ENCODE measurements around the gene GNB1. TPM values are rescaled to one million over a fixed set of nuclear protein-coding genes. Genes with fewer than 3 reads are reported as not detected.

GNB1 gene
- total RNA-seq, 2 experiments from 2014 or later, result 396 to 403 TPM

- no peaks in the 10 kb centered on the region for H3K27me3 Mint-ChIP-seq
- intact Hi-C loops (cut with micrococcal nuclease), result no loop called here
- H3K4me3 Mint-ChIP-seq, result no peak overlapping the region
- no peak for DNase-seq
- ChIA-PET CTCF (no interaction called here), POLR2A (no interaction called here)
- H3K36me3 Mint-ChIP-seq, result no peaks in the 10 kb centered on the region
- no peaks in the 10 kb centered on the region for H3K9me3 Mint-ChIP-seq
- no peaks in the 10 kb centered on the region for H3K4me1 Mint-ChIP-seq (ENCODE audit: low read depth)
- no peak overlapping the region for H3K27ac Mint-ChIP-seq
These were observed 37.6 kb upstream of the GNB1 start for GRCh38 chr1:1928231-1929101.

DNA sequence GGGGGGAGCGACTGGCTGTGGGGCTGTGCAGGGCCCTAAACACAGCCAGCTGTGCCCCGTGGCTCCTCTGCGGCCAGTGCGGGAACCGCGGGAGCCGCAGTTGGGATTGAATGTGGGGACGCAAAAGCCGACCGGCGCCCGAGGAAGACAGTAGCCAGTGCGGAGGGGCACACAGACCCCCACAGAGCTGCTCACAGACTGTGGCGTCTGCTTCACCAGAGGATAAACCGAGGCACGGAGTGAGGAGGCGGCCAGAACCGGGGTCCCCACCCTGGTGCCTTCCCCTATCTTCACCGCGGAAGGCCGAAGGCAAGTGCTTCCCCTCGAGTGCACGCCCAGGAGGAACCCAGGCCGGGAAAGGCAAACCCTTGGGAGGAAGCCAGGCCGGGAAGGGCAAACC is 36.9 kb upstream of the GNB1 start:
- POLR2A ChIA-PET, result no interaction called here
- H3K27me3 Mint-ChIP-seq, result no peaks in the 10 kb centered on the region
- intact Hi-C loops (cut with micrococcal nuclease), result no loop called here
- no peaks in the 10 kb centered on the region for H3K36me3 Mint-ChIP-seq
- H3K4me1 Mint-ChIP-seq (ENCODE audit: low read depth), result no peaks in the 10 kb centered on the region
- CTCF ChIA-PET, result no interaction called here
- H3K9me3 Mint-ChIP-seq, result no peaks in the 10 kb centered on the region
- no peak for DNase-seq
- H3K27ac Mint-ChIP-seq, result no peak overlapping the region
- no peak overlapping the region for H3K4me3 Mint-ChIP-seq

DNA sequence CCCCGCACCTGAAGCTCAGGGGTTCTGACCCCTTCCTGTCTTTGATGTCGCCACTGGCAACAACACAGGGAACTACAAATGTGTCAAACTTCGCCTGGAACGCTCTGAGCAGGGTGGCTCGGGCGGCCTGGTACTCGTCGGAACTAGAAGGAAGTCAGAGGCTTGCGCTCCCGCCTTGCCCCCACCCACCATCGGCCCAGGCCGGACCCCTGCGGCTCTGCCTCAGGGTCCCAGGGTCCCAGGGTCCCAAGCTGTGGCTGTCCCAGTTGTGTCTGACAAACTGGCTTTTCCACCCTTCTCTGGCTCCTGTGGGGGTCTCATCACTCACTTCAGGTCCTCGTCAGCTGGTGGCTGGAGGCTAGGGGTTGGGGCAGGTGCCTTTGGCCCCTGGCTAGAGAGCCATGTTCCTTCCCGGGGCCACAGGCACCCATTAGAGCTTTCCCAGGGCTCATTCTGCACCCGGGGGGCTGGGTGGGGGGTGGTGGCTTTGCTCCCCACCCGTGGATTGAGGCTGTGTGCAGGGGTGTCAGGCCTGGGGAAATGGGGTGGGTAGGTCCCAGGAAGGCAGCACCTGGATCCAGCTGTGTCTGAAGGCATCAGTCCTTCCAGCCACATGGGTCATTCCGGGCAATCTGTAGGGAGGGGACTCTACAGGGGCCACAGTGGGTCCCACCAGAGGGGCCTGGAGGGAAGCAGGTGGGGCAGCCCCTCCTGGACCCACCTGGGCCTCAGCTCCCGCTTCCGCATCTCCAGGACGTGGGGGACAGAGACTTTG is 36.2 kb upstream of the GNB1 start:
- H3K4me1 Mint-ChIP-seq (ENCODE audit: low read depth), result no peaks in the 10 kb centered on the region
- no peaks in the 10 kb centered on the region for H3K36me3 Mint-ChIP-seq
- POLR2A ChIA-PET, result no interaction called here
- H3K27me3 Mint-ChIP-seq, result no peaks in the 10 kb centered on the region
- H3K27ac Mint-ChIP-seq, result no peak overlapping the region
- no peaks in the 10 kb centered on the region for H3K9me3 Mint-ChIP-seq
- CTCF ChIA-PET, result no interaction called here
- intact Hi-C loops (cut with micrococcal nuclease), result no loop called here
- H3K4me3 Mint-ChIP-seq, result no peak overlapping the region
- no peak for DNase-seq

DNA sequence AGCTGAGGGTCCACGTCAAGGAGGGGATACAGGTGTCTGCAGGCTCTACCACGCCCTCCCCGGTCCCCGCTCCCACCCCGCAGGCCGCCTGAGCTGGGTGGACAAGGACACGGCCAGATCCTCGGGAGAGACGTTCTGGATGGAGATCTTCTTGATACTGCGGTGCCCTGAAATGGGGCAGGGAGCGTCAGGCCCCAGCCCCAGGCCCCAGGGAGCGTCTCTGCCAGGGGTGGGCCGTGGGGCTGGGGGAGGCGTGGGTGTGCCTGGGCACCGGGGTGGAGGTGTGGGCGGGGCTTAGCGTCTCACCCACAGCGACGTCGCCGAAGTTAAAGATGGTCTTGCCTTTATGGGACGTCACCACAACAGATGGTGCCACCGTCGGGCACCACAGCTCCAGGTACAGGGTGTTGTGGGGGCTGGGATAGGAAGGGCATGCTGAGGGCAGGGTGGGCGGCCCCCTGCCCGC is 35.5 kb upstream of the GNB1 start:
- DNase-seq, result no peak
- CTCF ChIA-PET, result no interaction called here
- POLR2A ChIA-PET, result no interaction called here
- Mint-ChIP-seq H3K4me3 (no peak overlapping the region), H3K27ac (no peak overlapping the region), H3K9me3 (no peaks in the 10 kb centered on the region), H3K27me3 (no peaks in the 10 kb centered on the region), H3K4me1 (ENCODE audit: low read depth) (no peaks in the 10 kb centered on the region), H3K36me3 (no peaks in the 10 kb centered on the region)
- intact Hi-C loops (cut with micrococcal nuclease), result no loop called here

DNA sequence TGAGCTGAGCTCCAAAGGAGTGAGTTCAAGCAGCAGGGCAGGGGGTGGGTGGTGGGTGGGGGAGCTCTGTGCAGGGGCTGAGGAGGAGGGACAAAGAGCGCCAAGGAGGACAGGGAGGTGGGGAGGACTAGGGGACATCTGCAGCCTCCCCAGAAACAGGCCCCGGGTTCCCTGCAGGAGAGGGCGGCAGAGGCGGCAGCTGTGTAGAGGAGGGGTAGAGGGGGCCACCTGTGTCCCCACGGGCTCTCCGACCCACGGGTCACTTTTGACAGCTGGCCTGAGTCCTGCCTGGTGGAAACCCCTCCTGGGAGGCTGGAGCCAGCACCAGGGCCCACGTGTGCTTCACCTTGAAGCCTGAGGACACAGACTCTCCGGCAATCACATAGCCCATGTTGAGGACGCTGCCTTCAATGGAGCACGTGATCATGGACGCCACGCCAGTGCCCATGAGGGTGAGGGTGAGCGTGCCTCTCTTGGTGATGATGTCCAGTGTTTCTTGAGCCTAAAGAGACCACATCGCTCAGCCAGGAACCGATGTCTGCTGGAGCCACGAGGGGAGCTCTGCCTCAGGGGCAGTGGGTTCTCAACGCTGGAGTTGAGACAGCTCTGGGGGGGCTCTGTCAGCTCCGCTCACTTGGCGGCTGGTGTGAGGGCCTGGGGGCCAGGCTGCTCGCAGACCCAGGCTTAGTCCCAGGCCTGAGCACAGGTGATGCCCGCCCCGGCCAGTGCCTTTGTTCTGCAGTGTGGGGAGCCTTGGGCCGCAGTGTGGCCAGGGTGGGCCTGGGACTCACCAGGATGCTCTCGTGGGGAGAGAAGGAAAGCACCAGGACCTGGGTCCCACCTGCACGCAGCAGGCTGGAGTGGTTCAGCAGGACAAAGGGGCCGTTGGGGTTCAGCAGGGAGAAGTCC is 34.8 kb upstream of the GNB1 start:
- Mint-ChIP-seq H3K9me3 (no peaks in the 10 kb centered on the region), H3K27me3 (no peaks in the 10 kb centered on the region), H3K27ac (no peak overlapping the region), H3K36me3 (no peaks in the 10 kb centered on the region), H3K4me3 (no peak overlapping the region), H3K4me1 (ENCODE audit: low read depth) (no peaks in the 10 kb centered on the region)
- ChIA-PET CTCF (no interaction called here), POLR2A (no interaction called here)
- intact Hi-C loops (cut with micrococcal nuclease), result no loop called here
- DNase-seq, result no peak

GRCh38 chr1:1924849-1925248 is 34.0 kb upstream of the GNB1 start:
- H3K27ac Mint-ChIP-seq, result no peak overlapping the region
- no peaks in the 10 kb centered on the region for H3K4me1 Mint-ChIP-seq (ENCODE audit: low read depth)
- no peak overlapping the region for H3K4me3 Mint-ChIP-seq
- intact Hi-C loops (cut with micrococcal nuclease), result no loop called here
- H3K9me3 Mint-ChIP-seq, result no peaks in the 10 kb centered on the region
- no peaks in the 10 kb centered on the region for H3K36me3 Mint-ChIP-seq
- no peak for DNase-seq
- ChIA-PET POLR2A (no interaction called here), CTCF (no interaction called here)
- H3K27me3 Mint-ChIP-seq, result no peaks in the 10 kb centered on the region

DNA sequence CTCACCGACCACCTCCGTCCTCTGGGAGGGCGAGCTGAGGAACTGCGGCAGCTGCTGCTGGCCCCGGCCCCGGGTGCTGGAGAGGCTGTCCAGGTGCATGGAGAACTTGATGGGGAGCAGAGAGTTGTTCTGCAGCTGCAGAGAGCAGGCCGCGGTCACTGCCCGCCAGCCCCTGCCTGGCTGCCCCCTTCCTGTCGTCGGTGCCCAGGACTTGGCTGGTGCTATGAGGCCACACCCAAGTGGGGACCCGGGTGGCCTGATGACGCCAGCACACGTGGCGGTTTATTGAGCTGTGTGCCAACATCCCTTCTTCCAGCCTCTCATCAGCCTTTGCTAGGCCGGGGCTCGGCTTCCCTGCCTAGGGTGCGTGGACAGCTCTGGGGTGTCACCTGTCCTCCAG is 33.5 kb upstream of the GNB1 start:
- Mint-ChIP-seq H3K4me1 (ENCODE audit: low read depth) (peaks cover 1% of the 10 kb centered on the region), H3K27me3 (no peaks in the 10 kb centered on the region), H3K4me3 (no peak overlapping the region), H3K9me3 (no peaks in the 10 kb centered on the region), H3K27ac (no peak overlapping the region), H3K36me3 (no peaks in the 10 kb centered on the region)
- CTCF ChIA-PET, result no interaction called here
- no peak for DNase-seq
- POLR2A ChIA-PET, result no interaction called here
- intact Hi-C loops (cut with micrococcal nuclease), result no loop called here

- no peaks in the 10 kb centered on the region for H3K27me3 Mint-ChIP-seq
- H3K4me1 Mint-ChIP-seq (ENCODE audit: low read depth), result peaks cover 2% of the 10 kb centered on the region
- H3K36me3 Mint-ChIP-seq, result no peaks in the 10 kb centered on the region
- H3K4me3 Mint-ChIP-seq, result no peak overlapping the region
- POLR2A ChIA-PET, result no interaction called here
- H3K9me3 Mint-ChIP-seq, result no peaks in the 10 kb centered on the region
- CTCF ChIA-PET, result interaction anchor here (0.9 kb wide), 1 partner anchor 122 kb away, joined by 5 read pairs; no protein-coding TSS in a partner anchor
- H3K27ac Mint-ChIP-seq, result no peak overlapping the region
- DNase-seq, result no peak
- intact Hi-C loops (cut with micrococcal nuclease), result no loop called here
These were observed 32.3 kb upstream of the GNB1 start for GRCh38 chr1:1922956-1923833.

- intact Hi-C loops (cut with micrococcal nuclease), result no loop called here
- ChIA-PET POLR2A (no interaction called here), CTCF (interaction anchor here (0.9 kb wide), 1 partner anchor 122 kb away, joined by 5 read pairs; no protein-coding TSS in a partner anchor)
- Mint-ChIP-seq H3K4me3 (no peak overlapping the region), H3K9me3 (no peaks in the 10 kb centered on the region), H3K27me3 (no peaks in the 10 kb centered on the region), H3K27ac (no peak overlapping the region), H3K36me3 (no peaks in the 10 kb centered on the region), H3K4me1 (ENCODE audit: low read depth) (peaks cover 2% of the 10 kb centered on the region)
- DNase-seq, result no peak
These were observed 31.7 kb upstream of the GNB1 start for GRCh38 chr1:1922702-1922955.

DNA sequence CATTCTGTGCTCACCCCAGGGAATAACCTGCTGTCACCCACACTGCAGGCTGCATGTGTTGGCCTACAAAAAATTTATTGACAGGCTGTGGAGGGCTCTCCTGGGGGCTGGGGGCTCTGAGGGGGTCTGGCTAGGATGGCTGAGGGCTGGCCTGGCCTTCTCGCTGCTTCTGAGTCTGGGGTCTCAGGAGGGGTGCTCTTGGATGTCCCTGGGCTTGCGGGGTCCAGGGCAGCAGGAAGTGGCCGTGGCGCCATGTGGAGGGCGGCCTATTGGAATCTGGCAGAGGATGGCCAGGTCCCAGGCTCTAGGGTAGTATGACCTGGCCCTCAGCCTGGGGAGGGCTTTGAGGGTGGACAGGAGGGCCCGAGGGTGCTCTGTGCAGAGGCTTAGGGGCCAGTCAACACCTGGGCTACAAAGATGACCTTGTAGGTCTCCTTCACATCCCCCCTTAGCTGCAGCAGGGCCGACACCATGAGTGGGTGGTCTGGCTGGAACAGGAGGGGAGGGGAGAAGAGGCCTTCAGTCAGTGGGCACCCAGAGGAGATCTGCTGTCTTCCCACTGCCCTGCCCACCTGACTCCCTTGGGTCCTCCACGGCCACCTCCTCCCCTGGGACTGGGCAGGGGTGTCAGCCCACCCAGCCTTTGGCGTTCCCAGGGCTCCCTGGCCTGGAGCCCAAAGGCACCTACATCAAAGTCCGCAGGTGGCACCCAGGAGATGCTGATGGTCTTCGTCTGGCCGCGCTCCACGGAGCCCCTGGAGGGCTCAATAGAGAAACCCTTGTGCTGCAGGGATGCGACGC is 31.2 kb upstream of the GNB1 start:
- intact Hi-C loops (cut with micrococcal nuclease), result no loop called here
- Mint-ChIP-seq H3K36me3 (no peaks in the 10 kb centered on the region), H3K27me3 (no peaks in the 10 kb centered on the region), H3K27ac (no peak overlapping the region), H3K4me1 (ENCODE audit: low read depth) (peaks cover 2% of the 10 kb centered on the region), H3K4me3 (no peak overlapping the region), H3K9me3 (no peaks in the 10 kb centered on the region)
- POLR2A ChIA-PET, result no interaction called here
- no peak for DNase-seq
- CTCF ChIA-PET, result interaction anchor here (0.9 kb wide), 1 partner anchor 123 kb away, joined by 5 read pairs; no protein-coding TSS in a partner anchor

- Mint-ChIP-seq H3K36me3 (no peaks in the 10 kb centered on the region), H3K27me3 (no peaks in the 10 kb centered on the region), H3K4me1 (ENCODE audit: low read depth) (peaks cover 2% of the 10 kb centered on the region), H3K9me3 (no peaks in the 10 kb centered on the region), H3K4me3 (no peak overlapping the region), H3K27ac (no peak overlapping the region)
- ChIA-PET POLR2A (no interaction called here), CTCF (no interaction called here)
- DNase-seq, result no peak
- intact Hi-C loops (cut with micrococcal nuclease), result no loop called here
These were observed 30.6 kb upstream of the GNB1 start for GRCh38 chr1:1921459-1921862.

Measured in activated CD4-positive, alpha-beta memory T cell treated with anti-CD3 and anti-CD28 coated beads for 36 hours (primary cell).